IMR-90 (cell line): Measurements from ENCODE around the gene SBK2. TPM values are rescaled to one million over a fixed set of nuclear protein-coding genes. Genes with fewer than 3 reads are reported as not detected.

Source experiments
- ATAC-seq: fragments of 200-7000 bp; cut with Tn5 transposase; 2 replicates; pipeline ENCODE4 v1.9.1; 2020; ENCODE audit warnings: low read depth, mild to moderate bottlenecking, moderate library complexity
- BruUV-seq: library from RNA; stranded (reverse); fragments of 400-500 nt; replicated peaks from 2 replicates; lab custom pipeline; 2021; lab: Mats Ljungman, UMichigan
- CTCF ChIA-PET: fragments of 300-600 bp; formaldehyde crosslinking; extraction: SDS; loops from one replicate; lab custom pipeline; 2021; ENCODE audit warnings: antibody characterized with exemption; lab: Yijun Ruan, JAX
- POLR2A ChIA-PET: fragments of 300-600 bp; sonication (Branson Sonifier 250); formaldehyde crosslinking; loops from one replicate; lab custom pipeline; 2022; ENCODE audit warnings: antibody characterized with exemption; ENCODE audit not compliant: unreplicated experiment; lab: Charles Lee
- DNase-seq: peaks from one replicate; pipeline ENCODE4 v3.0.0; 2013
- H2AFZ ChIP-seq: replicated peaks from 2 replicates; pipeline ENCODE3; 2013; ENCODE audit warnings: low read length, mild to moderate bottlenecking; ENCODE audit not compliant: poor library complexity
- H2AK5ac ChIP-seq: 2 replicates; pipeline ENCODE4 v1.6.1; 2013; ENCODE audit warnings: low read depth, low read length, inconsistent platforms
- H2AK9ac ChIP-seq: replicated peaks from 2 replicates; pipeline ENCODE3; 2013; ENCODE audit warnings: mild to moderate bottlenecking, low read depth, low read length, moderate library complexity; ENCODE audit not compliant: poor library complexity
- H2BK120ac ChIP-seq: 2 replicates; pipeline ENCODE4 v1.6.1; 2013; ENCODE audit warnings: low read depth, low read length, inconsistent platforms
- H2BK15ac ChIP-seq: 3 replicates; pipeline ENCODE4 v1.6.1; 2013; ENCODE audit warnings: low read depth, low read length, inconsistent platforms
- H2BK20ac ChIP-seq: 2 replicates; pipeline ENCODE4 v1.6.1; 2013; ENCODE audit warnings: low read depth, mild to moderate bottlenecking, inconsistent platforms, low read length, moderate library complexity
- H2BK5ac ChIP-seq: 2 replicates; pipeline ENCODE4 v1.6.1; 2013; ENCODE audit warnings: mild to moderate bottlenecking, low read depth, low read length, inconsistent platforms; ENCODE audit not compliant: poor library complexity, severe bottlenecking
- H3K14ac ChIP-seq: replicated peaks from 2 replicates; pipeline ENCODE4 v1.6.1; 2013; ENCODE audit warnings: low read depth, low read length, inconsistent platforms
- H3K18ac ChIP-seq: 2 replicates; pipeline ENCODE4 v1.6.1; 2013; ENCODE audit warnings: low read depth, low read length, control low read depth
- H3K23ac ChIP-seq: 2 replicates; pipeline ENCODE4 v1.6.1; 2013; ENCODE audit warnings: low read depth, low read length, inconsistent platforms
- H3K27ac ChIP-seq: 2 replicates; pipeline ENCODE4 v1.5.1; 2013; ENCODE audit warnings: mild to moderate bottlenecking, control low read depth, low read length; ENCODE audit not compliant: insufficient read depth
- H3K27me3 ChIP-seq: 2 replicates; pipeline ENCODE4 v1.6.1; 2013; ENCODE audit warnings: low read length; ENCODE audit not compliant: control insufficient read depth, insufficient read depth
- H3K36me3 ChIP-seq: 2 replicates; pipeline ENCODE4 v1.6.1; 2013; ENCODE audit warnings: low read length, mixed read lengths; ENCODE audit not compliant: control insufficient read depth, insufficient read depth
- H3K4ac ChIP-seq: 2 replicates; pipeline ENCODE4 v1.6.1; 2013; ENCODE audit warnings: low read depth, low read length, inconsistent platforms
- H3K4me1 ChIP-seq: 2 replicates; pipeline ENCODE4 v1.6.1; 2013; ENCODE audit warnings: low read length, mixed read lengths; ENCODE audit not compliant: control insufficient read depth, insufficient read depth
- H3K4me2 ChIP-seq: 2 replicates; pipeline ENCODE4 v1.6.1; 2013; ENCODE audit warnings: low read depth, mild to moderate bottlenecking, control low read depth, low read length, moderate library complexity
- H3K4me3 ChIP-seq: 2 replicates; pipeline ENCODE4 v1.5.1; 2013; ENCODE audit warnings: low read depth, mild to moderate bottlenecking, control low read depth, low read length, moderate library complexity; ENCODE audit not compliant: insufficient read depth
- H3K56ac ChIP-seq: 2 replicates; pipeline ENCODE4 v1.6.1; 2013; ENCODE audit warnings: low read length, inconsistent platforms; ENCODE audit not compliant: insufficient read depth; ENCODE audit errors: extremely low read depth
- H3K79me1 ChIP-seq, 2 experiments: 2 replicates each; pipeline ENCODE4 v1.6.1; 2013; ENCODE audit warnings: low read length in 2 of 2, inconsistent platforms in 1 of 2, low read depth in 1 of 2
- H3K9ac ChIP-seq: 2 replicates; pipeline ENCODE4 v1.6.1; 2013; ENCODE audit warnings: low read depth, low read length, control low read depth
- H3K9me1 ChIP-seq: 2 replicates; pipeline ENCODE4 v1.6.1; 2013; ENCODE audit warnings: low read length, inconsistent platforms; ENCODE audit not compliant: insufficient read depth
- H3K9me3 ChIP-seq: 2 replicates; pipeline ENCODE4 v1.6.1; 2013; ENCODE audit warnings: low read length; ENCODE audit not compliant: control insufficient read depth, insufficient read depth
- H4K20me1 ChIP-seq: 2 replicates; pipeline ENCODE4 v1.6.1; 2013; ENCODE audit warnings: low read length, inconsistent platforms; ENCODE audit not compliant: insufficient read depth
- H4K5ac ChIP-seq: 2 replicates; pipeline ENCODE4 v1.6.1; 2013; ENCODE audit warnings: mild to moderate bottlenecking, low read depth, low read length, control low read depth
- H4K8ac ChIP-seq, 2 experiments: 2 replicates each; pipeline ENCODE4 v1.6.1; 2013; ENCODE audit warnings: low read depth in 2 of 2, low read length in 2 of 2, control low read depth in 1 of 2, inconsistent platforms in 1 of 2
- H4K91ac ChIP-seq: 2 replicates; pipeline ENCODE4 v1.6.1; 2013; ENCODE audit warnings: low read depth, low read length, inconsistent platforms; ENCODE audit not compliant: insufficient read depth
- CTCF ChIP-seq: conservative IDR thresholded peaks from 2 replicates; pipeline ENCODE4 v1.5.1; 2012; ENCODE audit warnings: mild to moderate bottlenecking, low read depth, low read length, improper control_type of control experiment
- MAZ ChIP-seq: IDR thresholded peaks from 2 replicates; pipeline ENCODE4 v1.6.1; 2012; ENCODE audit warnings: low read depth, mild to moderate bottlenecking, low read length, improper control_type of control experiment, moderate library complexity, borderline replicate concordance
- WGBS, 2 experiments: methylation state at CpG; one replicate each; pipeline versions ENCODE4 v1.1.5 to v1.1.7; 2013; ENCODE audit warnings: missing lambda C conversion rate in 2 of 2; ENCODE audit not compliant: insufficient read length in 1 of 2; ENCODE audit errors: extremely low coverage in 2 of 2; 5-methylcytosine and 5-hydroxymethylcytosine counted together
- dilution Hi-C: fragments of 300-500 bp; cut with HindIII; formaldehyde crosslinking; loops from one replicate; pipeline ENCODE4 v1.14.3; 2018; ENCODE audit warnings: low sequenced_read_pairs; ENCODE audit not compliant: unreplicated experiment
- in situ Hi-C: fragments of 300-500 bp; cut with MboI; formaldehyde crosslinking; loops from 3 replicates; pipeline ENCODE4 v1.14.3; 2019; ENCODE audit warnings: low sequenced_read_pairs, inconsistent platforms, mixed read lengths
- intact Hi-C: fragments of 100-400 bp; cut with micrococcal nuclease; formaldehyde crosslinking; loops from 2 replicates; pipeline ENCODE4 v1.10.0; 2022
- polyA plus RNA-seq, 3 experiments: library from polyadenylated mRNA; depleted of rRNA; stranded (reverse); fragments of >200 nt; gene quantifications; 2 replicates each; pipeline ENCODE4 v1.2.3, GENCODE V29; 2012; ENCODE audit warnings: low replicate concordance in 1 of 3
- total RNA-seq: library from RNA; depleted of rRNA; stranded (reverse); fragments of >200 nt; gene quantifications from 2 replicates; pipeline ENCODE4 v1.2.3, GENCODE V29; 2012
- TF ChIP-seq, protein P1 (sequence below): fragments of 150-350 bp; IDR thresholded peaks from 2 replicates; pipeline ENCODE4 v1.6.1; 2017; ENCODE audit warnings: mild to moderate bottlenecking, antibody characterized with exemption, low read length, low read depth

The SBK2 gene
- total and polyA plus RNA-seq, 2 of the 4 experiments (the other 2 are of a cell fraction) = 0.48 TPM; not detected in 1

- no peak overlapping the region for H3K56ac ChIP-seq
- H2AK9ac ChIP-seq = no peak overlapping the region
- 75% methylated on average over 3 of the region's 23 CpGs; no CpG with 5 or more reads in 1 of the 2 experiments for WGBS, 2 experiments
- H3K9me1 ChIP-seq = 0 out of 2 replicates have a peak, but pooled peaks cover 5% of the 10 kb centered on the region
- no TSS peak for BruUV-seq
- ATAC-seq = no peak
- H3K4ac ChIP-seq = no peak overlapping the region
- H4K91ac ChIP-seq = peak overlapping the region; percentile 73; the same call in 1 of the 2 replicates
- no peak overlapping the region for H2AFZ ChIP-seq
- no peaks in the 10 kb centered on the region for H3K79me1 ChIP-seq
- H3K27ac ChIP-seq = no peak overlapping the region
- H4K5ac ChIP-seq = no peak overlapping the region
- H2BK15ac ChIP-seq = no peak overlapping the region
- no peak overlapping the region for H2BK20ac ChIP-seq
- intact Hi-C loops (no loop called here), dilution Hi-C loops (no loop called here), in situ Hi-C loops (no loop called here)
- H4K20me1 ChIP-seq = no peaks in the 10 kb centered on the region
- POLR2A ChIA-PET = no interaction called here
- CTCF ChIA-PET = interaction anchor here (0.6 kb wide), 1 partner anchor 17 kb away, joined by 3 read pairs; no protein-coding TSS in a partner anchor
- DNase-seq = no peak
- no peak for TF ChIP-seq MAZ
- TF ChIP-seq, protein P1, sequence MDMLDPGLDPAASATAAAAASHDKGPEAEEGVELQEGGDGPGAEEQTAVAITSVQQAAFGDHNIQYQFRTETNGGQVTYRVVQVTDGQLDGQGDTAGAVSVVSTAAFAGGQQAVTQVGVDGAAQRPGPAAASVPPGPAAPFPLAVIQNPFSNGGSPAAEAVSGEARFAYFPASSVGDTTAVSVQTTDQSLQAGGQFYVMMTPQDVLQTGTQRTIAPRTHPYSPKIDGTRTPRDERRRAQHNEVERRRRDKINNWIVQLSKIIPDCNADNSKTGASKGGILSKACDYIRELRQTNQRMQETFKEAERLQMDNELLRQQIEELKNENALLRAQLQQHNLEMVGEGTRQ = no peak
- no peak for TF ChIP-seq CTCF
- H4K8ac ChIP-seq = no peak overlapping the region
- no peak overlapping the region for H3K14ac ChIP-seq
- no peak overlapping the region for H3K9ac ChIP-seq
- no peaks in the 10 kb centered on the region for H3K27me3 ChIP-seq
- no peak overlapping the region for H3K18ac ChIP-seq
- peak overlapping the region; percentile 71; the same call in 1 of the 2 replicates for H2BK120ac ChIP-seq
- no peaks in the 10 kb centered on the region for H3K36me3 ChIP-seq
- H3K4me1 ChIP-seq = peaks cover 21% of the 10 kb centered on the region
- 0 out of 2 replicates have a peak overlapping the region, but pooled peaks have one; percentile 20 for H2AK5ac ChIP-seq
- no peak overlapping the region for H3K4me3 ChIP-seq
- H3K9me3 ChIP-seq = no peaks in the 10 kb centered on the region; the same call in 1 of the 2 replicates
- H3K23ac ChIP-seq = no peak overlapping the region
- no peak overlapping the region for H3K4me2 ChIP-seq
- H2BK5ac ChIP-seq = no peak overlapping the region
Measured at GRCh38 chr19:55544776-55545439, 8.0 kb upstream of the SBK2 start.
